Jurkat, Clone E6-1 (cell line): ENCODE data around the gene POLN.
"Not testable (repeated sequence)": the region's sequence is repeated elsewhere in the genome, so short reads cannot be mapped to it uniquely, and the experiment has no call there.

Experiments used
- DNase-seq: peaks from one replicate; pipeline ENCODE4 v3.0.0-alpha.2; 2011; ENCODE audit warnings: low read depth, low spot score
- H3K4me3 ChIP-seq: 2 replicates; pipeline ENCODE4 v1.5.1; 2011; ENCODE audit warnings: mild to moderate bottlenecking, low read length, control low read depth, moderate library complexity

POLN gene

DNA sequence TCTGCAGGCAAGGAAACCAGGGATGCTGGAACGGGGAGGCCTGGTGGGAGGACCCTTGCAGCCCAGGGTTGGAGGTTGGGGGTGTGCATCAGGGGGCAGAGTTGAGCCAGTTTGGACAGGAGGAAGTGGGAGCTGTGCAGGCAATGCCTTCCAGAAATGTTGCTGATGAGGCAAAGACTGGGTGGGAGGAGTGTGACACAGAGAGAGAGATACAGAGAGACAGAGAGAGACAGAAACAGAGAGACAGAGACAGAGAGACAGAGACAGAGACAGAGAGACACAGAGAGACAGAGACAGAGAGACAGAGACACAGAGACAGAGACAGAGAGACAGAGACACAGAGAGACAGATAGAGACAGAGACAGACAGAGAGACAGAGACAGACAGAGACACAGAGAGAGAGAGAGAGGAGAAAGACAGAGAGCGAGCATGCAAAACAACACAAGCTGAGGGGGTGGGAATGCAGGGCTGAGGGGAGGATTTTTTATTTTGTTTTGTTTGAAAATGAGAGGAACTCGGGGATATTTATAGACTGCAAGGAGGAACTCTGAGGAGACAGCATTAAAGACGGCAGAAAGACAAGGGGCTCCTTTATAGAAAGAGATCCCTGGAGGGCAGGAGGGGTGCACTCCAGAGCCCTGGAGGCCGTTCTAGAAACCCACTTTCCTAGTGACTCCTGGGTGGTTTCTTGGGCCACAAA is 1.9 kb upstream of the POLN start:
- no peak for DNase-seq
- no peak overlapping the region for H3K4me3 ChIP-seq

DNA sequence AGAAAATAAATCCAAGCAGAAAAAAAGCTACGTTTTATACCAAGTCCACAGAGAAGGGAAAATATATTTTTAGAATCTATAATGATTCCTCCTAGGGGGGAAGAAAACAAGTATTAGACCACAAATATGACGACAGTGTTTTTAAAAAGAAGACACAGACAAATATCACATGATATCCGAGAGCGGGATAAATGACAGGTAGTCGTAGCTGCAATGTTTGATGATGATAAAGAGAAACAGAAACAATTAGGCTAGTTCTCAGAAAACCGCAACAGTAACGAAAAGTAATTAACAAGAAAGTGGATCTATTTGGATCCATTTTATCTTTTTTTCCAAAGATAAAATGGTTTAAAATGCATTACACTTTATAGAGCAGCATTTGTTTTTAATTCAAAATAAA is 918 bp downstream of the POLN start:
- DNase-seq, result no peak
- H3K4me3 ChIP-seq, result peak overlapping the region; percentile 89

DNA sequence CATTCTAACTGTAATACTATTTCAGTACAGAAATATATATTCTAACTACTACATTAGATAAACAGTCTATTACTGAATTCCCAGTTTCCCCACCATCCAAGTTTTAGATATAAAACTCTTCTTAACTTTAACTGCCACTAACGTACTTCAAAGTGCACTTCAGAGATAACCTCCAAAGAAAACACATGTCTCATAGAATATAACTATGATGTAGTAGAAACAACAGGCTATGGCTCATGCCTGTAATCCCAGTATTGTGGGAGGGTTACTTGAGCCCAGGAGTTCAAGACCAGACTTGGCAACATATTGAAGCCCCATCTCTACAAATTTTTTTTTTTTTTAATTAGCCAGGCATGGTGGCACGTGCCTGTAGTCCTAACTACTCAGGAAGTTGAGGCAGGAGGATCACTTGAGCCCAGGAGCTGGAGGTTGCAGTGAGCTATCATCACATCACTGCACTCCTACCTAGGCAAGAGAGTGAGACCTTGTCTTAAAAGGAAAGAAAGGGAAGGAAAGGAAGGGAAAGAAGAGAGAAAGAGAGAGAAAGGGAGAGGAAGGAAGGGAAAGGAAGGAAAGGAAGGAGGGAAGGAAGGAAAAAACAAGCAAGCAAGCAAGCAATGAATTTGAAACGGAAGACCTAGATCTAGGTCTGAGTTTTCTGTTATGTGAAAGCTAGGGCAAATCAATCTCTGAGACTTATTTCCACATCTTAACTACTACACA is 4.8 kb downstream of the POLN start:
- H3K4me3 ChIP-seq, result no peak overlapping the region

DNA sequence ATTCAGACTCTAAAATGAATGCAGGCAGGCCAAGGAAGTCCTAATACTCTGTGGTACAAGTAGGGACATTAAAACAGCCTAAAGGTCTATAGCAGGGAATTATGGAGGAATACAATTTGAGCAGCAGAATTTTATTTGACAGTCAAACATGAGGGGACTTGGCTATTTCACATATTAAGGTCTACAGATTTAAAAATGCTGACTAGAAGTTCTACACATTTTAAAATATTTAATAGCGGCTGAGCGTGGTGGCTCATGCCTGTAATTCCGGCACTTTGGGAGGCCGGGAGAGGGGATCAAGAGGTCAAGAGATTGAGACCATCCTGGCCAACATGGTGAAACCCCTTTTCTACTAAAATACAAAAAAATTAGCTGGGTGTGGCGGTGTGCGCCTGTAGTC is 10.8 kb downstream of the POLN start:
- DNase-seq, result no peak
- no peak overlapping the region for H3K4me3 ChIP-seq

More for the DNA sequence above, 4.8 kb downstream of the POLN start:
- DNase-seq, result no peak

DNA sequence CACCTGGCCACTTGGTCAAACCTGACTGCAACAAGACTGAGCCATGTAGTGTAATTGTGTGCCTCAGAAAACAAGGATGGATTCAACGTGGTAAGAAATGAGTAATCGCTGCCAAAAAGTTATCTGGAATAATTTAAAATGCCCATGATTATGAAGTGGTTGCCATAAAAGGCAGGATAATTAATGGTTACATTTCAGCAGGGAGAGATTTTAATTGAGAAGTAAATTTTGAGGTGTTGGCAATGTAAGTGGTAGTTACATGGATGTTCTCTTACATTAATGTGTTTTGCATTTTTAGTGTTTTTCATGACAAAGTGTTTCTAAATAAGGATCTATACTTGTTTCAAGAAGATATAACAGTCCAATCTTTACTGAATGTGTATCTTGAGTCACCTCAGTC is 15.7 kb downstream of the POLN start:
- H3K4me3 ChIP-seq, result no peak overlapping the region
- DNase-seq, result no peak

DNA sequence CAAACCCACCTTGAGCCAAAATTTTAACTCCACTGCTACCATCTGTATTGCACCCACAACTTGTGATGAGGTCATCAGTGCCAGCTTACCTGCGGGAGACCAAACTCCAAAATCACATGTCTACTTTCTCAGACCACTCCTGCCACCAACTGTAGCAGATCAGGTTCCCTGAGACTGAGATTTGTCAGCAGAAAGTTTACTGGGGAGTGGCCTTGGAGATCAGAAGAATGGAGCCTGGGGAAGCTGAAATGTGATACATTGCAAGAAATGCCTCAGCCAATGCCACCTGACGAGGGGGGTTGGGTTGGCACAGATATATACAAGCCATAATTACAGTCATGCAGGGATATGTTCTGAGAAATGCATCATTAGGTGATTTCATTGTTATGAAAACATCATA is 19.1 kb downstream of the POLN start:
- DNase-seq, result no peak
- H3K4me3 ChIP-seq, result no peak overlapping the region

DNA sequence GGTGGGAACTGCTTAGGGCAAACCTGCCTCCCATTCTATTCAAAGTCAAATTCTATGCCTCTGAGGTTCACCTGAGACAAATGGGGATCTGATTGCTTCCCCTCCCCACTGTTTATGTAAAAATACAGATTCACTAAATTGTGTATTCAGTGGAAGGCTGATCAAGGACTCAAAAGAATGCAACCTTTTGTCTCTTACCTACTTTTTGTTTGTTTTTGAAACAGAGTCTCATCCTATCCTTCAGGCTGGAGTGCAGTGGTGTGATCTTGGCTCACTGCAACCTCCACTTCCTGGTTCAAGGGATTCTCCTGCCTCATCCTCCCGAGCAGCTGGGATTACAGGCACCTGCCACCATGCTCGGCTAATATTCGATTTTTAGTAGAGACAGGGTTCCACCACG is 20.5 kb downstream of the POLN start:
- not testable (repeated sequence) for H3K4me3 ChIP-seq, DNase-seq

DNA sequence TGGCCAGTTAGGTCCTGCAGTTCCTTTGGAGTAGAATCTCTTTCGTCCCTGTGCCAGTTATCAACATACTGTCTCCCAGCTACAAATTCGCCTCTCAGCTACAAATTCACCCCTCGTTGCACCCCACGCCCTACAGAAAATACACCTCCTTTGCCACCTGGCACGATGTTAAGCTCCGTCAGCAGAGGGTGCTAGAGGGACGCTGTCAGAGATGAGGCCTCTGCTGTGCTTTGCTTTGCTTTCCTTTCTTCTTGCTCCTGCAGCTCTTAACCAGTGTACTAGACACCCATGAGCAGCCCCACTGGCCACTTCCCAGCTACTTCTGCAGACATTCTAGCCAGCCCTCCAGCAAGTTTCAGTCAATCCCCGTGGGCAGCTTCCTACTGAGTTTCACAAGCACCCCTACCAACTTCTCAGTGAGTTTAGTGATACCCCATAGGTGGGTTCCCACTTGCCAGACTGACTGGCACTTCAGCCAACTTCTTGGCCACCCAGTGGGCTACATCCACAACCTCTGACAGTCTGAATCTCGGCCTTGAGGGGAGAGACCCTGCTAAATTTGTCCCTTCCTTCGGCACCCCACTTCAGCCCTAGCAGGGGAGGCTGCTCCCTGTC is 21.8 kb downstream of the POLN start:
- H3K4me3 ChIP-seq, result no peak overlapping the region
- peak; percentile 58 for DNase-seq

DNA sequence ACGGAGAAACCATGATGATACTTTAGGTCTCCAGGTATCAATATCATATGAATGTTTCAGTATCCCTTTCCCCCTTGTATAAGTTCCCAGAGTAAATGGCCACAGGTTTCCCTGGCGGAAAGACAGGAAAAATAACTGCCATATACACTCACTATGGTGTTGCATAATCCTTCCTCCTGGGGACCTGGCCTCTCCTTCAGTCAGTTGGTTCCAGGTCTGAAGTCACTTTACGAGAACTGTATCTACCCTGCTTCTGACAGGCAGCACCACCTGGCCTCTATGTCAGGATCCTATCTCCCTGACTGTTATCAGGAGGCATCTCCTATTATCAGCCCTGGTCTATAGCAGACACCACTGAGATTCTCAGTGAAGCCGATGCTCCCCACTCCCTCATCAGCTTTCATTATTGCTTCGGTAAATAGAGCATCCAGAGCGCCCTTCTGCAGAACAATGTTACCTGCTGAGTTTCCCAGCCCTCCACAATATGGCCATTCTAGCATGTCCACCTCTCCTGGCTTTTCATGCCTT is 22.6 kb downstream of the POLN start:
- no peak for DNase-seq
- no peak overlapping the region for H3K4me3 ChIP-seq

DNA sequence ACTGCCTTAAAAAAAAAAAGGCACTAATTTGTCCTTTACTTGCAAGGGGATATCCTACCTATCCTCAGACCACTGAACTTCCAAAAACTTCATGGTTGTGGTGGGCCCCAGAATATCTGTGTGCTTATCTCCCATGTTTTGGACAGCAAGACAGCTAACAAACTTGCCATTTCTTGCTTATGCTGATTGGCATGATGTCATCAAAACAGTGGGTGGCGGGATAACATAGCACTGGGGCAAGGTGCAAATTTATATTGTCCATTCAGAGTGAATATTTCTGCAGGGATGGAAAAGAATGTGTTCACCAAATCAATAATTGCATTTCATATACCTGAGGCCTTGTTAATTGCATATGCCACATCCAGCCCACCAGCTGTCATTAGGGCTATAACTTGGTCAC is 23.5 kb downstream of the POLN start:
- H3K4me3 ChIP-seq, result no peak overlapping the region
- no peak for DNase-seq

DNA sequence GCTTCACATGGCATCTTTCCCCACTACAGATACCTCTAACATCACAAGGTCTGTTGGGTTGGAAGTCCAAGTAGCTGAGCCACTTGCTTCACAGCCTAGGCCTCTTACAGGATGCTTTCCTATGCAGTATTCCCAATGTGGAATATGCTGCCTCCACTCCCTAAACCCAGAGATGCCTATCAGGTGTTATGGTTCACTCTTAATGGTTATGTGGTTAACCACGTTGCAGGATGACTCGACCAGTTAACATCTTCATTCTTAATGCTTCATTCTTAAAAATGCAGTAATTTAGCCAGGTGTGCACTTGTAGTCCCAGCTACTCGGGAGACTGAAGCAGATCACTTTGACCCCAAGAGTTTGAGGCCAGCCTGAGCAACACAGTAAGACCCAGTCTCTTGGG is 24.2 kb downstream of the POLN start:
- H3K4me3 ChIP-seq, result no peak overlapping the region
- DNase-seq, result no peak

DNA sequence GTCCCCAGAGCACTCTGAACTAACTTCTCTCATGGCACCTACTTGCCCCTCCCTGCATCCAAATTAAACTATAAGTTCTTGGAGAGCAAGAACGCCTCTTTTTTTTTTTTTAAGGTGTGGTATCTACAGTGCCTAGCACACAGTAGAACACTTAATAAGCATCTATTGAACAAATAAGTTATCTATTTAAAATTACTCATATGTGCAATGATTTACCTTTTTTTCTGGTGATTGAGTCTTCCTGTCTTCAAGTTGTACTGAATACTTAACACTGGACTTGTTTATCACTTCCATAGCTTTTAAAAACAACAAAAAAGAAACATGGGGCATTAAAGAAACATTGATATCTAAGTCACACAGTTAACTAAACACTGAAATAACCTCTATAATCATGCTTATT is 29.1 kb downstream of the POLN start:
- DNase-seq, result no peak
- H3K4me3 ChIP-seq, result no peak overlapping the region

DNA sequence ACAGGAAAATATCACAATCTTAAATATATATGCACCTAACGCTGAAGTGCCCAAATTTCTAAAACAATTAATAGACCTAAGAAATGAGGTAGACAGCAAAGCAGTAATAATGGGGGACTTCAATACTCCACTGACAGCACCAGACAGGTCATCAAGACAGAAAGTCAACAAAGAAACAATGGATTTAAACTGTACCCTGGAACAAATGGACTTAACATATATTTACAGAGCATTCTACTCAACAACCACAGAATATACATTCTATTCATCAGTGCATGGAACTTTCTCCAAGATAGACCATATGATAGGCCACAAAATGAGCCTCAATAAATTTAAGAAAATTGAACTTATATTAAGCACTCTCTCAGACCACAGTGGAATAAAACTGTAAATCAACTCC is 39.1 kb downstream of the POLN start:
- not testable (repeated sequence) for H3K4me3 ChIP-seq, DNase-seq

DNA sequence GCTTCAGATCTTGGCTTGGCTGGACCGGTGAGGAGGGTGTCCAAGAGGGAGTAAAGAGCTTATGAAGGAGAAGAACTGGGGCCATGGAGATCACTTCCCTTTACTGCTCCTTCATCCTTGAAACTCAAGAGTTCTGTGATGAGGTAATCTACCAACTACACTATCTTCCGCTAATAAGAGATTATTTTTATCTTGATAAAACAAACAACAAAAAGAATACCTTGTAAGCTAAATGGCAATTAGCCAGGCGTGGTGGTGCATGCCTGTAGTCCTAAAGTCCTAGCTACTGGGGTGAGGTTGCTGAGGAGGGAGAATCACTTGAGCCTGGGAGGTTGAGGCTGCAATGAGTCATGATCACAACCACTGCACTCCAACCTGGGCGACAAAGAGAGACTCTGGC is 47.4 kb downstream of the POLN start:
- no peak for DNase-seq
- H3K4me3 ChIP-seq, result no peak overlapping the region

DNA sequence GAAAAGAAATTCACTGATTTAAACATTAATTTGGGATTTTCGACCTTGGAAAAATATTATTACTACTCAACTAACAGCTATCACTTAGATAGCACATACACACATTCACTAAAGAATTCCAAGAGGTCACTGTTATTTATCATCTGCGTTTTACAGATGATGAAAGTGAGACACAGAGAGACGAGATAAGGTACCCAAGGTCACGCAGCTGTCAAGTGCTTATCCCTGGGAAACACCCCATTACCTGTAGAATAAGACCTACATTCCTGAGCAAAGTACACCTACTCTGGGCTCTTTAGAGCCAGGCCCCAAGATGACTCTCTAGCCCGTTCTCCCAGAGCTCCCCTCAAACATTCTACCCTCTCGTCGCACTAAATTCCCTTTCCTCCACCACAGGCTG is 48.6 kb downstream of the POLN start:
- no peak for DNase-seq

DNA sequence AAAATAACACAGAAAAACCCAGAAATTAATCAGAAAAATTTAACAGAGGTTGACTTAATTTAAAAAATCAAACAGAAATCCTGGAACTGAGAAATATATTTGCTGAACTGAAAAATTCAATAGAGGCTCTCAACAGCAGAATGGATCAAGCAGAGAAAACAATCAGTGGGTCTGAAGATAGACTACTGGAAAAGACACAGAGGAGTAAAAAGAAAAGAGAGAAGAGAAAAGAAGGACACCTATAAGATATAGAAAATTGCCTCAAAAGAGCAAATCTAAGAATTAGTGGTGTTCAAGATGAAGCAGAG is 55.1 kb downstream of the POLN start:
- no peak for DNase-seq
- H3K4me3 ChIP-seq, result no peak overlapping the region

More for the DNA sequence above, 48.6 kb downstream of the POLN start:
- H3K4me3 ChIP-seq, result no peak overlapping the region

DNA sequence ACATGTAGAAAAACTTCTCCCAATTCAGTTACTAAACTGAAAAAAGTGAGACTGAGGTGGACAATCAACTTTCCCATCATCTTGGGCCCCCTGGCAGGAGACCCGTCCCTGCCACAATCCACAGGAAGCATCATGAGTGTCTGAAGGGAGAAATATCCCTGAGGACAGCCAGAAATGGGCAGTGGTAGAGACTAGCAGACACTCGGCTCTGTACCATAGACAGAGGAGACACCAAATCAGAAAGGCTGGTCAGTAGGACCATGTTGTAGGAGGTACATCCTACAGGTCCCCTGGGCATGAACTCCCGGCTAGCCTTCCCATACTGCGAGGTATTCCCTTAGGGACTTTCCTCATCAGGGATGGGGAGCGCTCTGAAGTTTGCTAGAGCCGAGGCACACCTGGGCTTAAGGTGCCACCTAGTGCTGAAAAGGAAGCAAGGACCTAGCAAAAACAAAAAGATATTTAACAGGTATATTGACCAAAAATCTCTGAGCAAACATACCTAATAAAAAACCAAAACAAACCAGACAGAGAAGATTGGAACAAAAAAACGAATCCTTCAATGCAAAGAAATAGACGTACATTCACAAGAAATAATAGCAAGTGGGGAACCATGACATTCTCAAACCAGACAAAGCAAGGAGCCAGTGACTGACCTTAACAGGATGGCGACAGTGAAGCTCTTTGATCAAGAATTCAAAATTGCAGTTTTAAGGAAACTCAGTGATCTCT is 55.6 kb downstream of the POLN start:
- H3K4me3 ChIP-seq, result no peak overlapping the region
- DNase-seq, result no peak

DNA sequence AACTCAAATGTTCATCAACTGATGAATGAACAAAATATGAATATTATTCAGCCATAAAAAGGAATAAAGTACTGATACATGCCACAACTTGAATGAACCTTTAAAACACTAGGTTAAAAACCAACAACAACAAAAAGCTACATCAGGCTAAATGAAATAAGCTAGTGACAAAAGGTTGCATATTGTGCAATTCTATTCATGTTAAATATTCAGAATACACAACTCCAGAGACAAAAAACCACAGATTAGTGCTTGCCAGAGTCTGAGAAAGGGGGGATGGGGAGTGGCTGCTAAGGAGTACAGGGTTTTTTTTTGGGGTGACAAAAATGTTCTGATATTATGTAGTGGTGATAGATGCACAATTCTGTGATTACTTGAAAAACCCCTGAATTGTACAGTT is 58.5 kb downstream of the POLN start:
- DNase-seq, result no peak
- no peak overlapping the region for H3K4me3 ChIP-seq

DNA sequence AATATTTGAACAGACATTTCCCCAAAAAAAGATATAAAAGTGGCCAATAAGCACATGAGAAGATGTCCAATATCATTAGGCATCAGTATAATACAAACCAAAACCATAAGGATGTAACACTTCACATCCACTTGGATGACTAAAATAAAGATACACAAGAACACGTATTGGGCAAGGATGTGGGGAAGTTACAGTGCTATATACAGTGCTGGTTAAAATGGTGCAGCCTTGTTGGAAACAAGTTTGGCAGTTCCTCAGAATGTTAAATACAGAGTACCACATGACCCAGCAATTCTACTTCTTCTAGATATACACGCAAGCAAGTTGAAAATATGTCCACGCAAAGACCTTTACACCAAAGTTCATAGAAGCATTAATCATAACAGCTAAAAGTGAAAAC is 58.9 kb downstream of the POLN start:
- no peak for DNase-seq

DNA sequence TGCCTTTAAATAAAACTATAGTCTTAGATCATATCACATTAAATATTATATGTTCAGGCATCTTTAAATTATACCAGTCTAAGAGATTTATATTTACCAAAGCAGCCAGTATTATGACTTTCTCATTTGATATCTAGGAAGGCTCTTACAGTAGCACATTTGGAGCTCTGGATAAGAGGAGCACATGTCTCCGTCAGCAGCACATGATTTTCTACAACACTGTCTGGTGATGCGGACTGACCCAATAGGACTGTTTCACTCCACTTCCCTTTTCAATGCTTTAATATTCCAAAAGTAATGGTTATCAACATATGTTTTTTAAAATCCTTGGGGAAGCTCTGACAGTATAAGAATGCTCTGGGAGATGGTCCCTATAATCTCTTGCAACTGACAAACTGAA is 61.5 kb downstream of the POLN start:
- no peak for DNase-seq
- H3K4me3 ChIP-seq, result no peak overlapping the region

More for the DNA sequence above, 58.9 kb downstream of the POLN start:
- H3K4me3 ChIP-seq, result no peak overlapping the region
